CD14-positive monocyte (primary cell): ENCODE results near the gene HCN3. TPM values are rescaled to one million over a fixed set of nuclear protein-coding genes. Genes with fewer than 3 reads are reported as not detected.

Experiments
- DNase-seq, 3 donors: peaks; one replicate each; pipeline ENCODE4 v3.0.0-alpha.2; 2011 to 2022
- H2AFZ ChIP-seq: 2 replicates; pipeline ENCODE4 v1.6.0; 2012; ENCODE audit warnings: mild to moderate bottlenecking, low read depth, low read length, inconsistent platforms; ENCODE audit not compliant: insufficient read depth, poor library complexity, severe bottlenecking
- H3K27ac ChIP-seq, 2 donors: 1 replicate in 1 of 2; 2 replicates in 1 of 2; pipeline ENCODE4 v1.5.1; 2012 to 2013; ENCODE audit warnings: low read length in 2 of 2, control low read depth in 1 of 2, inconsistent platforms in 1 of 2, low read depth in 1 of 2, mild to moderate bottlenecking in 1 of 2
- H3K27me3 ChIP-seq, 2 donors: one replicate each; pipeline versions ENCODE4 v1.6.0 to v1.6.1; 2011 to 2013; ENCODE audit warnings: low read length in 2 of 2; ENCODE audit not compliant: control insufficient read depth in 2 of 2, insufficient read depth in 2 of 2
- H3K36me3 ChIP-seq, 2 donors: replicated peaks in 1 of 2; 1 replicate in 1 of 2; 2 replicates in 1 of 2; pipeline versions ENCODE4 v1.5.1 to v1.6.1; 2012 to 2013; ENCODE audit warnings: low read length in 2 of 2, control low read depth in 1 of 2, inconsistent platforms in 1 of 2, mild to moderate bottlenecking in 1 of 2; ENCODE audit not compliant: insufficient read depth in 2 of 2, control insufficient read depth in 1 of 2
- H3K4me1 ChIP-seq, 2 donors: 1 replicate in 1 of 2; 2 replicates in 1 of 2; pipeline versions ENCODE4 v1.5.1 to v1.6.1; 2012 to 2013; ENCODE audit warnings: low read length in 2 of 2, control low read depth in 1 of 2, inconsistent platforms in 1 of 2, mild to moderate bottlenecking in 1 of 2, moderate library complexity in 1 of 2; ENCODE audit not compliant: insufficient read depth in 2 of 2, control insufficient read depth in 1 of 2
- H3K4me2 ChIP-seq: replicated peaks from 2 replicates; pipeline ENCODE3; 2012; ENCODE audit warnings: low read length, moderate library complexity, mild to moderate bottlenecking; ENCODE audit not compliant: poor library complexity, severe bottlenecking; ENCODE audit errors: extremely low read depth
- H3K4me3 ChIP-seq, 3 experiments: fragments of 200-600 bp in 1 of 3; sonication (generic) in 1 of 3; replicated peaks in 1 of 3; 1 replicate in 2 of 3; 2 replicates in 1 of 3; pipeline ENCODE4 v1.5.1; 2011 to 2013; ENCODE audit warnings: low read length in 3 of 3, mild to moderate bottlenecking in 3 of 3, control low read depth in 2 of 3, low read depth in 2 of 3, inconsistent platforms in 1 of 3, moderate library complexity in 1 of 3
- H3K79me2 ChIP-seq: 2 replicates; pipeline ENCODE4 v1.6.0; 2012; ENCODE audit warnings: mild to moderate bottlenecking, control low read depth, inconsistent platforms, low read length, moderate library complexity; ENCODE audit not compliant: insufficient read depth
- H3K9ac ChIP-seq: 2 replicates; pipeline ENCODE4 v1.6.0; 2017; ENCODE audit warnings: low read length, mild to moderate bottlenecking; ENCODE audit not compliant: insufficient read depth, poor library complexity, severe bottlenecking
- H3K9me3 ChIP-seq, 2 donors: replicated peaks in 1 of 2; 1 replicate in 1 of 2; 2 replicates in 1 of 2; pipeline versions ENCODE4 v1.5.1 to v1.6.1; 2012 to 2013; ENCODE audit warnings: low read length in 2 of 2, control low read depth in 1 of 2; ENCODE audit not compliant: control insufficient read depth in 1 of 2, insufficient read depth in 1 of 2
- H4K20me1 ChIP-seq: 2 replicates; pipeline ENCODE4 v1.6.0; 2012; ENCODE audit warnings: mild to moderate bottlenecking, low read length, control low read depth, moderate library complexity; ENCODE audit not compliant: insufficient read depth
- H3K27ac Mint-ChIP-seq, 7 donors: one replicate each; pipeline ENCODE4 v1.8.0; 2020; ENCODE audit warnings: mild to moderate bottlenecking in 7 of 7, mixed read lengths in 7 of 7, moderate library complexity in 6 of 7, inconsistent platforms in 2 of 7
- H3K27me3 Mint-ChIP-seq, 3 donors: one replicate each; pipeline ENCODE4 v1.8.0; 2021 to 2022; ENCODE audit warnings: low read depth in 3 of 3, mild to moderate bottlenecking in 3 of 3, mixed read lengths in 3 of 3, moderate library complexity in 3 of 3, inconsistent platforms in 1 of 3
- H3K36me3 Mint-ChIP-seq, 2 donors: one replicate each; pipeline ENCODE4 v1.8.0; 2020; ENCODE audit warnings: mixed read lengths in 2 of 2, inconsistent platforms in 1 of 2, mild to moderate bottlenecking in 1 of 2
- H3K4me1 Mint-ChIP-seq: one replicate; pipeline ENCODE4 v1.8.0; 2020; ENCODE audit warnings: mild to moderate bottlenecking, mixed read lengths
- H3K4me3 Mint-ChIP-seq, 2 donors: one replicate each; pipeline ENCODE4 v1.8.0; 2020; ENCODE audit warnings: mild to moderate bottlenecking in 2 of 2, mixed read lengths in 2 of 2, moderate library complexity in 1 of 2
- H3K9me3 Mint-ChIP-seq, 7 donors: one replicate each; pipeline ENCODE4 v1.8.0; 2020 to 2022; ENCODE audit warnings: mixed read lengths in 7 of 7, mild to moderate bottlenecking in 6 of 7, moderate library complexity in 6 of 7, inconsistent platforms in 2 of 7
- WGBS: methylation state at CpG from one replicate; pipeline ENCODE4 v1.1.5; 2013; ENCODE audit warnings: missing lambda C conversion rate; ENCODE audit not compliant: insufficient coverage; 5-methylcytosine and 5-hydroxymethylcytosine counted together
- intact Hi-C, 2 donors: fragments of 100-400 bp; cut with micrococcal nuclease; formaldehyde crosslinking; loops; one replicate each; pipeline versions ENCODE4 v1.15.0 to v1.15.1; 2023
- polyA plus RNA-seq, 3 donors: library from polyadenylated mRNA; depleted of rRNA in 1 of 3; unstranded in 2 of 3; stranded (reverse) in 1 of 3; fragments of 300-500 nt in 2 of 3; fragments of >200 nt in 1 of 3; fragmentation: Illumina TruSeq in 2 of 3; gene quantifications; 1 replicate in 2 of 3; 2 replicates in 1 of 3; pipeline ENCODE4 v1.2.3, GENCODE V29; 2012 to 2021
- TF ChIP-seq, protein P1 (sequence below): fragments of 200-600 bp; IDR thresholded peaks from one replicate; pipeline ENCODE4 v1.8.0; 2022; ENCODE audit warnings: antibody characterized with exemption, mild to moderate bottlenecking

Gene HCN3
- polyA plus RNA-seq, 3 donors, result 0.15 to 2.3 TPM; not detected in 1

DNA sequence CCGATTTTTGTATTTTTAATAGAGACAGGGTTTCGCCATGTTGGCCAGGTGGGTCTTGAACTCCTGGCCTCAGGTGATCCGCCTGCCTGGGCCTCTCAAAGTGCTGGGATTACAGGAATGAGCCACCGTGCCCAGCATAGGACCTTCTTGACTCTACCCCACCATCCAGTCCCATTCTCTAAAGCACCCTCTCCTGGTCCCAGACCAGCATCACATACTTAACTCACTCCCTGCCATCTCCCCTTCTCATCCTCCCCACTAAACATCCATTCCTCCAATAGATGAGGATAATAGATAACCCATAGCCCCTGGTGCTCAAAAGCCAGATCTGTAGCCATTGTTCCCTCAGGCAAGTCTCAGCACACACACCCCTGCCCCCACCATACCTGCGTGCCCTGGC lies 24.1 kb upstream of the HCN3 start:
- H3K9ac ChIP-seq, result no peak overlapping the region
- H4K20me1 ChIP-seq, result no peaks in the 10 kb centered on the region
- no peak for DNase-seq
- no peaks in the 10 kb centered on the region for H3K27me3 ChIP-seq
- H3K4me3 ChIP-seq, result no peak overlapping the region
- H3K4me2 ChIP-seq, result no peak overlapping the region
- no peaks in the 10 kb centered on the region for H3K9me3 ChIP-seq
- no peaks in the 10 kb centered on the region for H3K9me3 Mint-ChIP-seq
- no peak overlapping the region for H3K27ac Mint-ChIP-seq
- peaks cover 34% of the 10 kb centered on the region for H3K4me1 Mint-ChIP-seq
- intact Hi-C loops, result loop anchor here (5.0 kb wide), 2 partner anchors 69 to 339 kb away; partner anchors contain the start of gene RUSC1 (in 1 of the 2)
- no peak overlapping the region for H3K4me3 Mint-ChIP-seq
- TF ChIP-seq, protein P1, sequence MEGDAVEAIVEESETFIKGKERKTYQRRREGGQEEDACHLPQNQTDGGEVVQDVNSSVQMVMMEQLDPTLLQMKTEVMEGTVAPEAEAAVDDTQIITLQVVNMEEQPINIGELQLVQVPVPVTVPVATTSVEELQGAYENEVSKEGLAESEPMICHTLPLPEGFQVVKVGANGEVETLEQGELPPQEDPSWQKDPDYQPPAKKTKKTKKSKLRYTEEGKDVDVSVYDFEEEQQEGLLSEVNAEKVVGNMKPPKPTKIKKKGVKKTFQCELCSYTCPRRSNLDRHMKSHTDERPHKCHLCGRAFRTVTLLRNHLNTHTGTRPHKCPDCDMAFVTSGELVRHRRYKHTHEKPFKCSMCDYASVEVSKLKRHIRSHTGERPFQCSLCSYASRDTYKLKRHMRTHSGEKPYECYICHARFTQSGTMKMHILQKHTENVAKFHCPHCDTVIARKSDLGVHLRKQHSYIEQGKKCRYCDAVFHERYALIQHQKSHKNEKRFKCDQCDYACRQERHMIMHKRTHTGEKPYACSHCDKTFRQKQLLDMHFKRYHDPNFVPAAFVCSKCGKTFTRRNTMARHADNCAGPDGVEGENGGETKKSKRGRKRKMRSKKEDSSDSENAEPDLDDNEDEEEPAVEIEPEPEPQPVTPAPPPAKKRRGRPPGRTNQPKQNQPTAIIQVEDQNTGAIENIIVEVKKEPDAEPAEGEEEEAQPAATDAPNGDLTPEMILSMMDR, result no peak
- H2AFZ ChIP-seq, result no peak overlapping the region
- peaks cover 15 to 18% of the 10 kb centered on the region in 2 donors for H3K36me3 Mint-ChIP-seq
- peaks cover 0 to 5% (median 1%) of the 10 kb centered on the region in 3 donors for H3K27me3 Mint-ChIP-seq
- peaks cover 8 to 13% of the 10 kb centered on the region in 2 donors for H3K36me3 ChIP-seq
- H3K27ac ChIP-seq, result no peak overlapping the region
- 92% methylated on average over 2 of the region's 5 CpGs for WGBS
- H3K79me2 ChIP-seq, result peaks cover 3% of the 10 kb centered on the region
- H3K4me1 ChIP-seq, result peaks cover 32 to 39% of the 10 kb centered on the region in 2 donors

DNA sequence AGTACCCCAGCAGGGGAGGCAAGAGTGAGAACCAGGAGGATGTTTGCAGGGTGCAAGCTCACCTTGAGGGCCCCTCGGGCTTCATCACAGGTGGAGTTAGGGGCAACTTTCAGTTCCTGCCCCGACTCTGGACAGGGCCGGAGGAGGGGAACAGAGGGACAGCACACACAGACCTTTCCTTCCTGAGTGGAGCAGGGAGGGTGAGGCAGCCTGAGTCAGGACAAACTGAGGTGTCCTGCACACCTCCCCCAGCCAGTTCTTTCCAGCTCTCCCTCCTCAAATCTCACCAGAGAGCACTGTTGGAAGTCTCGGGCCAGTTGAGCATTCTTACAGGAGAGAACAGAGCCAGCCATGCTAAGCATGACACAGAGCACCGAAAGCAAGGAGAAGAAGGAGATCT lies 23.5 kb upstream of the HCN3 start:
- H3K27ac Mint-ChIP-seq, result peak overlapping the region in 1 of 7 donors; percentile 35

More for the DNA sequence above, 23.5 kb upstream of the HCN3 start:
- peaks cover 3% of the 10 kb centered on the region for H3K79me2 ChIP-seq
- no peaks in the 10 kb centered on the region for H4K20me1 ChIP-seq
- Mint-ChIP-seq H3K4me1 (peaks cover 34% of the 10 kb centered on the region), H3K9me3 (no peaks in the 10 kb centered on the region), H3K4me3 (no peak overlapping the region), H3K27me3 (peaks cover 0 to 5% (median 1%) of the 10 kb centered on the region in 3 donors), H3K36me3 (peaks cover 21 to 23% of the 10 kb centered on the region in 2 donors)
- H3K27ac ChIP-seq, result no peak overlapping the region
- peaks cover 32 to 39% of the 10 kb centered on the region in 2 donors for H3K4me1 ChIP-seq
- H3K9ac ChIP-seq, result no peak overlapping the region
- no peak overlapping the region for H2AFZ ChIP-seq
- no peaks in the 10 kb centered on the region for H3K9me3 ChIP-seq
- no peaks in the 10 kb centered on the region for H3K27me3 ChIP-seq
- intact Hi-C loops, result loop anchor here (5.0 kb wide), 2 partner anchors 69 to 339 kb away; partner anchors contain the start of gene RUSC1 (in 1 of the 2)
- H3K4me2 ChIP-seq, result no peak overlapping the region
- TF ChIP-seq, protein P1, result no peak
- peak overlapping the region in 1 of 3 experiments; percentile 88 for H3K4me3 ChIP-seq
- H3K36me3 ChIP-seq, result peaks cover 8 to 18% of the 10 kb centered on the region in 2 donors
- 80% methylated on average over 3 of the region's 5 CpGs for WGBS
- no peak for DNase-seq
